Breast epithelium (tissue), 3 donors: ENCODE data around the gene CD209.

Experiments used
- CTCF ChIP-seq, 3 donors: fragments of 450-650 bp; IDR thresholded peaks; one replicate each; pipeline ENCODE4 v1.5.1; 2016 to 2017; ENCODE audit warnings: antibody characterized with exemption in 3 of 3, mild to moderate bottlenecking in 3 of 3, moderate library complexity in 3 of 3
- POLR2A ChIP-seq: fragments of 450-650 bp; IDR thresholded peaks from one replicate; pipeline ENCODE4 v1.6.1; 2016; ENCODE audit warnings: antibody characterized with exemption, mild to moderate bottlenecking, moderate library complexity
- POLR2AphosphoS5 ChIP-seq, 3 donors: sonication (generic); formaldehyde crosslinking; IDR thresholded peaks; one replicate each; pipeline ENCODE4 v1.6.1; 2017; ENCODE audit warnings: antibody characterized with exemption in 3 of 3

- TF ChIP-seq CTCF (IDR thresholded peaks at IDR 0.05): no peak
- no peak for TF ChIP-seq POLR2A
- no peak for TF ChIP-seq POLR2AphosphoS5 (IDR thresholded peaks at IDR 0.05)
These were observed 4.8 kb downstream of the CD209 start for GRCh38 chr19:7742575-7742974.
